Measurements from ENCODE around the gene GADD45GIP1.
A peak's percentile ranks its signal among the peaks of the same experiment; 100 is the strongest.
"Not testable (repeated sequence)": the region's sequence is repeated elsewhere in the genome, so short reads cannot be mapped to it uniquely, and the experiment has no call there.

The GADD45GIP1 gene

GRCh38 chr19:12987781-12988180 lies 30.8 kb upstream of the GADD45GIP1 start:
- no peak for DNase-seq

GRCh38 chr19:12987190-12987589 lies 30.2 kb upstream of the GADD45GIP1 start:
- no peak for DNase-seq

- no peak for DNase-seq
Measured at GRCh38 chr19:12986726-12987125, 29.7 kb upstream of the GADD45GIP1 start.

- peak; percentile 20 for DNase-seq
Measured at GRCh38 chr19:12985049-12985776, 28.2 kb upstream of the GADD45GIP1 start.

DNA sequence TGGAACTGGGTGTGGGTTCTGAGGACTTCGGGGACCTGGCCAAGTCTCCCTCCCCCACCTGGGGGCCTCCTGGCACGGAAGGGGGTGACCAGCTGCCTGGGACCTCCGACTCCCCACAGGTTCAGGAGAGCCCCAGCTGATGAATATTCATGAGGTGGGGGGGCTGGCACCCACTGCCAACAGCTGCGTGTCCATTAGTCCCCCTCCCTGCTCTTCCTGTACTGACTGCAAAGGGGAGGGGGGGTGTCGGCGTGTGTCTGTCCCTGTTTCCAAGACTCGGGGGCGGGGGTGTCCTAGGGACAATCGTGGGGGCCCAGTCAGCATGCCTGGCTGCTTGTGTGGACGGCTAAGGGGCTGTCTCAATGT lies 27.6 kb upstream of the GADD45GIP1 start:
- DNase-seq = no peak

- no peak for DNase-seq
Measured at GRCh38 chr19:12984143-12984627, 27.2 kb upstream of the GADD45GIP1 start.

- DNase-seq = peak; percentile 71
Measured at GRCh38 chr19:12983542-12984142, 26.6 kb upstream of the GADD45GIP1 start.

DNA sequence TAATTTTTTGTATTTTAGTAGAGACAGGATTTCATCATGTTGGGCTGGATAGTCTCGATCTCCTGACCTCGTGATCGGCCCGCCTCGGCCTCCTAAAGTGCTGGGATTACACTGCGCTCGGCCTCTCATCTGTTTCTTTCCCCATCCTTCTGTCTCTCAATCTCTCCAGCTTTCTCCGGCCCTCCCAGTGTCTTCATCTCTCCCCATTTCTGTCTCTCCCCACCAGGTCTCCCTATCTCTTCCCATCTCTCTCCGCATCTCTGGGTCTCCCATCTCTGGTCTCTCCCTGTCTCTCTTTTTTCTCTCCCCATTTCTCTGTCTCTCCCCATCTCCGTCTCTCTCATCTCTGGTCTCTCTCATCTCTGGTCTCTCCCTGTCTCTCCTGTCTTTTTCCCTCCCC lies 26.1 kb upstream of the GADD45GIP1 start:
- DNase-seq = no peak

DNA sequence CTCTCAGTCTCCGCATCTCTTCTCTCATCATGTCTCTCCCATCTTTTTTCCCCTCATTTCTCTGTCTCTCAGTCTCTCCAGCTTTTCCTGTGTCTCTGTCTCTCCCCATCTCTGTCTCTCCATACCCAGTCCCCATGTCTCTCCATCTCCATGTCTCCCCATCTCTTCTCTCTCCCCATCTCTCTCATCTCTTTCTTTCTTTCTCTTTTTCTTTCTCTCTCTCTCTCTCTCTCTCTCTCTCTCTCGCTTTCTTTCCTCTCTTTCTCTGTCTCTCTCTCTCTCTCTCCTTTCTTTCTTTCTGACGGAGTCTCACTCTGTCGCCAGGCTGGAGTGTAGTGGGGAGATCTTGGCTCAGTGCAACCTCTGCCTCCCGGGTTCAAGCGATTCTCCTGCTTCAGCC lies 25.6 kb upstream of the GADD45GIP1 start:
- no peak for DNase-seq

DNA sequence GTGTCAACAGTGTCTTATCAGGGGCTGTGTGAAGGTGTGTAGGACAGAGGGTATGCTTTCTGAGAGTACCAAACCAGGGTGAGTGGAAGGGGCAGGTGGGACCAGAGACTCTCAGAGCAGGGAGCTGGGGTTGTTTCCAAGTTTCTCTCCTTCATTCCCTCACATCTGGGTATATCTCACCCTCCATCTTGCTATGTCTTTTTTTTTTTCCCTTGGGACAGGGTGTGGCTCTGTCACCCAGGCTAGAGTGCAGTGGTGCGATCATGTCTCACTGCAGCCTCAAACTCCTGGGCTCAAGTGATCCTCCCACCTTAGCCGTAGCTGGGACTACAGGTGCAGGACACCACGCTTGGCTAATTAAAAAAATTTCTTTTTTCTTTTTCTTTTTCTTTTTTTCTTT lies 23.0 kb upstream of the GADD45GIP1 start:
- DNase-seq = no peak

DNA sequence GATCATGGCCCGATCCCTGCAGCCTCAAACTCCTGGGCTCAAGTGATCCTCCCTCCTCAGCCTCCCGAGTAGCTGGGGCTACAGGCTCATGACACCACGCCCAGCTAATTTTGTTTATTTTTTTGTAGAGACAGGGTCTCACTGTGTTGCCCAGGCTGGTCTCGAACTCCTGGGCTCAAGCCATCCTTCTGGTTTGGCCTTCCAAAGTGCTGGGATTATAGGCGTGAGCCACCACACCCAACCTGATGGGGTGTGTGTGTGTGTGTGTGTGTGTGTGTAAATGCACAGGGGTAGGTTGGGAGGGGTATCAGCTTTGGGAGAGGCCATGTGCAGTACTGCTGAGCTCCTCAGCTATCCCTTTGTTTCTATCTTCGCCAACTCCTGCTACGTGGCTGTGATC lies 19.1 kb upstream of the GADD45GIP1 start:
- not testable (repeated sequence) for DNase-seq

DNA sequence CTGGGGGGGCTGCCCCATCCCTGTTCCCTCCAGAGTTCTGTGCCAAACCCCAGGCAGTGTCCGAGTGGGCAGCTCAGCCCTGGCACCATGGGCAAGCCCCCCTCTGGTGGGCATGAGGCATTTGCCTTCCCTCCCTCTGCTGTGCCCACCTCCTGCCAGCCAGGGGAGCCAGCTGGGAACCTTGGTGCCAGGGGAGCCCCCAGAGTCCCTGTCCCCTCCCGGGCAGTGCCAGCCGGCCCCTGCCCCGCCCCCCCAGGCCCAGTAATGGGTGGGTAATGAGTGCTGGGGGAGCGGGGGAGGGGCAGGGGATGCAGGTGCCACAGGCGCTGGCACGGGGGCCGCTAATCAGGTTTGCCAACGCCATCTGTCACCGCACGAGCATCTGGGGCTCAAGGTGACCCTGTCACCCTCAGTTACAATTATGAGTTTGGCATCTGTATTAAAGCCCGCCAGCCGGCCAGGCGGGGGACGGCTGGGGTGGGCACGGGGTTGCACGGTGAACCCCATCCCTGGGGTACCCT lies 18.3 kb upstream of the GADD45GIP1 start:
- DNase-seq = no peak

GRCh38 chr19:12974301-12975220 lies 17.5 kb upstream of the GADD45GIP1 start:
- DNase-seq = no peak

GRCh38 chr19:12973236-12973635 lies 16.2 kb upstream of the GADD45GIP1 start:
- no peak for DNase-seq

GRCh38 chr19:12970070-12970820 lies 13.2 kb upstream of the GADD45GIP1 start:
- no peak for DNase-seq

DNA sequence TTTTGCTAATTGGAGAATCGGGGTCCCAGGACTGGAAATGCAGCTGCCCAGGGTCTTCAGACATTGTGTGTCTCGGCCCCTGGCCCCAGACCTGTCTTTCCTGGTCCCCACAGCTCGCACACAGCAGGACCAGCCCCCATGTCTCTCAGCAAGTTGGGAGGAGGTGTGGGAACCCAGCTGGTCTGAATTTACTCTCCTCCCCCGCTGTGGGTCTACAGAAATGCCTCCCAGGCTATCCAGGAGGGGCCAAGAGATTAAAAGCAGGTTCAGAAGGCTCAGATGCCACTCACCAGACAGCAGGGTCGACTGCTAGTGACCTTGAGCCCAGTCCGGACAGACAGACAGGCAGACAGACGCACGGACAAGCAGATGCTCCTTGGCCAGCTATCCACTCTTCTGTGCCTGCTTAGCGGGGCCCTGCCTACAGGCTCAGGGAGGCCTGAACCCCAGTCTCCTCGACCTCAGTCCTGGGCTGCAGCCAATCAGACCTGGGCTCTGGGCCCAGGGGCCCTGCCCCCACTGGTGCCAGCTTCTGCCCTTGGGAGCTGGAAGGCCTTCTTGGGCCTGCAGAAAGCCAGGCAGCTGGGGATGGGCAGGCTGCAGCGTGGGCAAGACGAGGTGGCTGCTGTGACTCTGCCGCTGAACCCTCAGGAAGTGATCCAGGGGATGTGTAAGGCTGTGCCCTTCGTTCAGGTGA lies 12.4 kb upstream of the GADD45GIP1 start, which contains the start of gene DAND5:
Gene DAND5, plus strand, starts transcription at position 285 of the 697 bp plus-strand sequence. Its CDS starts 85 bp downstream, at position 370.
- DNase-seq = no peak

GRCh38 chr19:12967907-12968306 lies 10.9 kb upstream of the GADD45GIP1 start:
- no peak for DNase-seq

GRCh38 chr19:12965812-12966135 lies 8.8 kb upstream of the GADD45GIP1 start:
- DNase-seq = no peak

DNA sequence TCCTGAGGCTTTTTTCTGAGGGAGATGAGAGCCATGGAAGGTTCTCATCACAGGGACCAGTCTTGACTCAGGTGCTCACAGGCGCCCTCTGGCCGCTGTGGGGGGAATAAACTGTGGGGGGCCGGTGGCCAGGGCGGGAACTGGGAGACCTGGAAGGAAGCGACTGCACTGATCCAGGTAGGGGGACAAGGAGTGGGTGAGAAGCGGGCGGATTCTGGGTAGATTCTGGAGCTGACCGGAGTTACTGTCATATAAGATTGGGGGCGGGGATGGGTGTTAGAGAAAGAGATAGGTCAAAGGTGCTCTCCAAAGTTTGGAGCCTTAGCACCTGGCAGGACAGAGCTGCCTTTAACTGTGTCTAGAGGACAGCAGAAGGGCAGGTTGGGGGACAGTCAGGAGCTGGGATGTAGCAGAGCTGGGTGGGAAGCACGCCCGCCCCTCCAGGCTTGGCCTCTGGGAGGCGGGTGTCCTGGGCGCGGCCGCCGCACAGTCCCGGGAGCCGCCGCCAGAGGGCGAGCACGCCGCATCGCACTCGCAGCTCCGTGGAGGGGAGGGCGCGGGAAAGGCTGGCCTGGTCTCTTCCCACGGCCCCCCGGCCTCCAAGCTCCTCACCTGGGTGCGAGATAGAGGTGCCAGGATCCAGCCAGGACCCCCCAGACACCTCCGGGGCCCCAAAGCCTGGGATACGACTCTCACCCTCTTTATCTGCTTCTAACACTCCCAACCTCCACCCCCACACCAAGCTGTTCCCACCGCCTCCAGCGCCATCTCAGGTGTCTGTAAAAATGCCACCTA lies 8.2 kb upstream of the GADD45GIP1 start:
- DNase-seq = peak; percentile 75

GRCh38 chr19:12959481-12959880 lies 2.5 kb upstream of the GADD45GIP1 start:
- DNase-seq = no peak

DNA sequence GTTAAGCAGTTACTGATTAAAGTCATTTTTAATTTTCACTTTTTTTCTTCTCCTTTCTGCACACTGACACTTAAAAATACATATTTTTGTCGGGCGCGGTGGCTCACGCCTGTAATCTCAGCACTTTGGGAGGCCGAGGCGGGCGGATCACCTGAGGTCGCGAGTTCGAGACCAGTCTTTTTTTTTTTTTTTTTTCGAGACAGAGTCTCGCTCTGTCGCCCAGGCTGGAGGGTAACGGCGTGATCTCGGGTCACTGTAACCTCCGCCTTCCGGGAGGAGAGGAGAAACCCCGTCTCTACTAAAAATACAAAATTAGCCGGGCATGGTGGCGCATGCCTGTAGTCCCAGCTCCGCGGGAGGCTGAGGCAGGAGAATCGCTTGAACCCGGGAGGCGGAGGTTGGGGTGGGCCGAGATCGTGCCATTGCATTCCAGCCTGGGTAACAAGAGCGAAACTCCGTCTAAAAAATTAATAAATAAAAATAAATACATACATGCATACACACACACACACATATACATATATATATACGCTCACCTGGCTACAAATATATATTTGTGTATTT lies 448 bp upstream of the GADD45GIP1 start:
- DNase-seq = not testable (repeated sequence)
